ENCODE data around the gene SEMA7A.

DNA sequence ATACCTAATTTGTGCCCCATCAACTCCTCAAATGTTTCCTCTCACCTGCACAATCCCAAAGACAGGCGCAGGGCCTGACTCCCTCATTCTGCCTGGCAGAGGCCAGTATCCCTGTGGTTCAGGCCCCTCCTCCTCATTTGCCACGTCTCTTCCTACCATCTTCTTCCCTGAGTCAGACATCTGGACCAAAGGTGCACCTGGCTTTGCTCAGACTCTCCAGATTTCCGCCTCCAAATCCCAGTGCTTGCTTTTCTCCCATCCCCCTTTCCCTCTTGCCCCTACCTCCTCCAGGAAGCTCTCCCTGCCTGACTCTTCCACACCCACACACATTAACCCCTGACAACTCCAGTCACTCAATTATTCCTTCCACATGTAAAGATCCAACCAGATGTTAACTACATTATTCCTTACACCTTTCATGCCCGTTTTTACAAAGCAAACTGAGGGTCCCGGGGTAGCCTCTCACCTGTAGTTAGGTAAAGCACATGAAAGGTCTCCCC is 19.6 kb downstream of the SEMA7A start:
- TF ChIP-seq, protein P1, sequence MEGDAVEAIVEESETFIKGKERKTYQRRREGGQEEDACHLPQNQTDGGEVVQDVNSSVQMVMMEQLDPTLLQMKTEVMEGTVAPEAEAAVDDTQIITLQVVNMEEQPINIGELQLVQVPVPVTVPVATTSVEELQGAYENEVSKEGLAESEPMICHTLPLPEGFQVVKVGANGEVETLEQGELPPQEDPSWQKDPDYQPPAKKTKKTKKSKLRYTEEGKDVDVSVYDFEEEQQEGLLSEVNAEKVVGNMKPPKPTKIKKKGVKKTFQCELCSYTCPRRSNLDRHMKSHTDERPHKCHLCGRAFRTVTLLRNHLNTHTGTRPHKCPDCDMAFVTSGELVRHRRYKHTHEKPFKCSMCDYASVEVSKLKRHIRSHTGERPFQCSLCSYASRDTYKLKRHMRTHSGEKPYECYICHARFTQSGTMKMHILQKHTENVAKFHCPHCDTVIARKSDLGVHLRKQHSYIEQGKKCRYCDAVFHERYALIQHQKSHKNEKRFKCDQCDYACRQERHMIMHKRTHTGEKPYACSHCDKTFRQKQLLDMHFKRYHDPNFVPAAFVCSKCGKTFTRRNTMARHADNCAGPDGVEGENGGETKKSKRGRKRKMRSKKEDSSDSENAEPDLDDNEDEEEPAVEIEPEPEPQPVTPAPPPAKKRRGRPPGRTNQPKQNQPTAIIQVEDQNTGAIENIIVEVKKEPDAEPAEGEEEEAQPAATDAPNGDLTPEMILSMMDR (IDR thresholded peaks at IDR 0.05) = no peak
- no peak for TF ChIP-seq POLR2A (IDR thresholded peaks at IDR 0.05)

Data from tibial nerve (tissue), 3 donors.